SK-N-SH (cell line): Measurements from ENCODE around the gene IFNW1. TPM values are rescaled to one million over a fixed set of nuclear protein-coding genes. Genes with fewer than 3 reads are reported as not detected.

ENCODE experiments used
- CTCF ChIA-PET: fragments of 300-600, 350-600 bp; formaldehyde crosslinking; extraction: SDS; loops from one replicate; lab custom pipeline; 2021; lab: Yijun Ruan, JAX
- POLR2A ChIA-PET: fragments of 350-600 bp; sonication (Branson Sonifier 250); formaldehyde crosslinking; extraction: SDS; loops from one replicate; lab custom pipeline; 2020; ENCODE audit warnings: antibody characterized with exemption, inconsistent platforms; lab: Yijun Ruan, JAX
- DNase-seq: peaks from one replicate; pipeline ENCODE4 v3.0.0; 2012
- H2AFZ ChIP-seq: fragments of 200-600 bp; sonication (generic); 2 replicates; pipeline ENCODE4 v1.8.1; 2016; ENCODE audit warnings: antibody characterized with exemption, mild to moderate bottlenecking, low read depth
- H3F3A ChIP-seq: fragments of 200-600 bp; sonication (generic); replicated peaks from 2 replicates; pipeline ENCODE3; 2016; ENCODE audit warnings: antibody characterized with exemption, mild to moderate bottlenecking; ENCODE audit not compliant: insufficient read depth
- H3K27ac ChIP-seq, 2 experiments: fragments of 200-500 bp in 1 of 2; fragments of 200-600 bp in 1 of 2; sonication (Bioruptor generic) in 1 of 2; sonication (generic), shearing (Covaris generic) in 1 of 2; 2 replicates each; pipeline versions ENCODE4 v1.5.1 to v1.6.1; 2014 to 2016; ENCODE audit warnings: low read depth in 2 of 2, inconsistent platforms in 1 of 2, low read length in 1 of 2, mild to moderate bottlenecking in 1 of 2, mixed read lengths in 1 of 2
- H3K27me3 ChIP-seq: fragments of 200-600 bp; sonication (generic), shearing (Covaris generic); 2 replicates; pipeline ENCODE4 v1.6.1; 2016; ENCODE audit warnings: mixed run types; ENCODE audit not compliant: insufficient read depth
- H3K36me3 ChIP-seq, 2 experiments: fragments of 200-500 bp in 1 of 2; fragments of 200-600 bp in 1 of 2; sonication (Bioruptor generic) in 1 of 2; sonication (generic) in 1 of 2; replicated peaks in 1 of 2; 2 replicates each; pipeline versions ENCODE3 to v1.5.1; 2014 to 2016; ENCODE audit warnings: low read length in 1 of 2, mild to moderate bottlenecking in 1 of 2; ENCODE audit not compliant: insufficient read depth in 2 of 2, control insufficient read depth in 1 of 2
- H3K4me1 ChIP-seq, 2 experiments: fragments of 200-500 bp in 1 of 2; fragments of 200-600 bp in 1 of 2; sonication (Bioruptor generic) in 1 of 2; sonication (generic), shearing (Covaris generic) in 1 of 2; 2 replicates each; pipeline versions ENCODE4 v1.5.1 to v1.6.1; 2014 to 2016; ENCODE audit warnings: low read depth in 1 of 2, low read length in 1 of 2, mixed run types in 1 of 2; ENCODE audit not compliant: insufficient read depth in 2 of 2, control insufficient read depth in 1 of 2
- H3K4me2 ChIP-seq: fragments of 200-600 bp; sonication (generic), shearing (Covaris generic); 2 replicates; pipeline ENCODE4 v1.6.1; 2017; ENCODE audit warnings: mixed run types
- H3K4me3 ChIP-seq, 2 experiments: fragments of 200-500 bp in 1 of 2; fragments of 200-600 bp in 1 of 2; sonication (Bioruptor generic) in 1 of 2; sonication (generic), shearing (Covaris generic) in 1 of 2; 2 replicates each; pipeline versions ENCODE4 v1.5.1 to v1.8.1; 2014 to 2016; ENCODE audit warnings: low read depth in 2 of 2, inconsistent platforms in 1 of 2, low read length in 1 of 2, mild to moderate bottlenecking in 1 of 2, mixed read lengths in 1 of 2, moderate library complexity in 1 of 2
- H3K79me2 ChIP-seq: fragments of 200-600 bp; sonication (generic); 2 replicates; pipeline ENCODE4 v1.8.1; 2017; ENCODE audit warnings: mild to moderate bottlenecking; ENCODE audit not compliant: insufficient read depth
- H3K9ac ChIP-seq: fragments of 200-600 bp; sonication (generic); 2 replicates; pipeline ENCODE4 v1.6.1; 2017; ENCODE audit warnings: mixed run types
- H3K9me2 ChIP-seq: fragments of 200-600 bp; sonication (generic); 2 replicates; pipeline ENCODE4 v1.6.1; 2017; ENCODE audit warnings: mixed run types
- H3K9me3 ChIP-seq: fragments of 200-600 bp; sonication (generic); 2 replicates; pipeline ENCODE4 v1.6.1; 2017; ENCODE audit warnings: mixed run types, mild to moderate bottlenecking, moderate library complexity
- H4K20me1 ChIP-seq: fragments of 200-600 bp; sonication (generic); 2 replicates; pipeline ENCODE4 v1.6.1; 2017; ENCODE audit warnings: mild to moderate bottlenecking, mixed run types; ENCODE audit not compliant: insufficient read depth
- FOSL2 ChIP-seq: IDR thresholded peaks from 2 replicates; pipeline ENCODE4 v1.4.0; 2012; ENCODE audit warnings: low read depth, mild to moderate bottlenecking, moderate library complexity, borderline replicate concordance
- FOXM1 ChIP-seq: IDR thresholded peaks from 2 replicates; pipeline ENCODE4 v1.4.0; 2012; ENCODE audit warnings: low read depth, mild to moderate bottlenecking
- polyA plus RNA-seq, 3 experiments: library from polyadenylated mRNA; depleted of rRNA; stranded (reverse); fragments of >200 nt; gene quantifications; 2 replicates each; pipeline ENCODE4 v1.2.3, GENCODE V29; 2012
- small RNA-seq, 7 experiments: library from RNA; depleted of rRNA; stranded (forward); fragments of <200 nt; gene quantifications; one replicate each; pipeline ENCODE3, GENCODE V24; 2012

The IFNW1 gene
- polyA plus RNA-seq, 1 of the 3 experiments (the other 2 are of a cell fraction): not detected

DNA sequence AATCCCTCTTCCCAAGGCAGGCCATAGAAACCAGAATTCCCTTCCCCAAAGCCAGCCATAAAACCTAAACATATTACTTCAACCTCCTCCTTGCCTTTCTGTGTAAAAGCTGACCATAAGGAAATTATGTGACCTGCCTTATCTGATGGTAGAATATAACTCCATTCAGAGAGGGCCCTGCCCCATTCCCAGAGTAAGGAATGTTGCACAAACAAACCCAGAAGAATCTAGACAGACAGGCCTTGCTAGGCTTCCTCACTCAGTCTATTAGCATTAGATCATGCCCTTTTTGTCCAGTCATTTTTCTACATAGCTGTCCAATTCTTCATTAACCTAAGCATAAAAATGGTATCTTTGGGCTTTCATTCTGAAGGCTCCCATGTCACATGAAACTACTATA is 46.1 kb downstream of the IFNW1 start:
- Histone ChIP-seq H2AFZ (no peak overlapping the region), H3K4me3 (no peak overlapping the region), H3K4me2 (no peak overlapping the region), H4K20me1 (no peaks in the 10 kb centered on the region), H3K27me3 (no peaks in the 10 kb centered on the region), H3K9ac (no peak overlapping the region), H3K9me2 (no peaks in the 10 kb centered on the region), H3K79me2 (no peaks in the 10 kb centered on the region), H3K4me1 (peaks cover 0 to 4% of the 10 kb centered on the region in 2 experiments; a peak in 1 of 4 replicates), H3F3A (no peaks in the 10 kb centered on the region), H3K9me3 (no peaks in the 10 kb centered on the region), H3K27ac (no peak overlapping the region), H3K36me3 (no peaks in the 10 kb centered on the region)
- ChIA-PET POLR2A (no interaction called here), CTCF (interaction anchor here (0.7 to 3.4 kb wide), 5 partner anchors 10 to 1624 kb away, joined by 3 to 20 read pairs (median 3); no protein-coding TSS in a partner anchor)
- TF ChIP-seq FOXM1 (no peak), FOSL2 (no peak)
- DNase-seq: no peak

Small RNA genes lying within 50 kb of the gene (small RNA-seq; reads per million reads assigned to genes)
- gene IFNWP4: 0 reads per million in 7 experiments
- gene RF00019: 0 reads per million in 7 experiments

Other genes with a start within 250 kb of the IFNW1 start
- under 0.01 TPM in 1 of 2 replicates, not detected in the other for gene HACD4, start 110.2 kb downstream of the IFNW1 start, polyA plus RNA-seq (2012; rRNA removed)
- gene IFNB1, start 63.9 kb downstream of the IFNW1 start, polyA plus RNA-seq (2012; rRNA removed): not detected in 2 replicates
- not detected in 2 replicates for gene IFNA21, start 24.8 kb upstream of the IFNW1 start, polyA plus RNA-seq (2012; rRNA removed)
- gene IFNA4, start 45.8 kb upstream of the IFNW1 start, polyA plus RNA-seq (2012; rRNA removed): not detected in 2 replicates
- gene IFNA7, start 60.4 kb upstream of the IFNW1 start, polyA plus RNA-seq (2012; rRNA removed): not detected in 2 replicates
- not detected in 2 replicates for gene IFNA10, start 65.3 kb upstream of the IFNW1 start, polyA plus RNA-seq (2012; rRNA removed)
- not detected in 2 replicates for gene IFNA16, start 75.5 kb upstream of the IFNW1 start, polyA plus RNA-seq (2012; rRNA removed)
- not detected in 2 replicates for gene IFNA17, start 86.4 kb upstream of the IFNW1 start, polyA plus RNA-seq (2012; rRNA removed)
- gene IFNA14, start 98.2 kb upstream of the IFNW1 start, polyA plus RNA-seq (2012; rRNA removed): not detected in 2 replicates
- gene IFNA5, start 163.5 kb upstream of the IFNW1 start, polyA plus RNA-seq (2012; rRNA removed): not detected in 2 replicates
- gene KLHL9, start 193.6 kb upstream of the IFNW1 start, polyA plus RNA-seq (2012; rRNA removed): 6.8 and 8.8 TPM in 2 replicates
- gene IFNA6, start 209.1 kb upstream of the IFNW1 start, polyA plus RNA-seq (2012; rRNA removed): not detected in 2 replicates
- not detected in 2 replicates for gene IFNA13, start 226.2 kb upstream of the IFNW1 start, polyA plus RNA-seq (2012; rRNA removed)
- gene IFNA2, start 243.6 kb upstream of the IFNW1 start, polyA plus RNA-seq (2012; rRNA removed): not detected in 2 replicates